ENCODE measurements around the gene NDUFAF3. TPM values are rescaled to one million over a fixed set of nuclear protein-coding genes. Genes with fewer than 3 reads are reported as not detected.

The NDUFAF3 gene, protein sequence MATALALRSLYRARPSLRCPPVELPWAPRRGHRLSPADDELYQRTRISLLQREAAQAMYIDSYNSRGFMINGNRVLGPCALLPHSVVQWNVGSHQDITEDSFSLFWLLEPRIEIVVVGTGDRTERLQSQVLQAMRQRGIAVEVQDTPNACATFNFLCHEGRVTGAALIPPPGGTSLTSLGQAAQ
- total RNA-seq = 83.3 TPM

DNA sequence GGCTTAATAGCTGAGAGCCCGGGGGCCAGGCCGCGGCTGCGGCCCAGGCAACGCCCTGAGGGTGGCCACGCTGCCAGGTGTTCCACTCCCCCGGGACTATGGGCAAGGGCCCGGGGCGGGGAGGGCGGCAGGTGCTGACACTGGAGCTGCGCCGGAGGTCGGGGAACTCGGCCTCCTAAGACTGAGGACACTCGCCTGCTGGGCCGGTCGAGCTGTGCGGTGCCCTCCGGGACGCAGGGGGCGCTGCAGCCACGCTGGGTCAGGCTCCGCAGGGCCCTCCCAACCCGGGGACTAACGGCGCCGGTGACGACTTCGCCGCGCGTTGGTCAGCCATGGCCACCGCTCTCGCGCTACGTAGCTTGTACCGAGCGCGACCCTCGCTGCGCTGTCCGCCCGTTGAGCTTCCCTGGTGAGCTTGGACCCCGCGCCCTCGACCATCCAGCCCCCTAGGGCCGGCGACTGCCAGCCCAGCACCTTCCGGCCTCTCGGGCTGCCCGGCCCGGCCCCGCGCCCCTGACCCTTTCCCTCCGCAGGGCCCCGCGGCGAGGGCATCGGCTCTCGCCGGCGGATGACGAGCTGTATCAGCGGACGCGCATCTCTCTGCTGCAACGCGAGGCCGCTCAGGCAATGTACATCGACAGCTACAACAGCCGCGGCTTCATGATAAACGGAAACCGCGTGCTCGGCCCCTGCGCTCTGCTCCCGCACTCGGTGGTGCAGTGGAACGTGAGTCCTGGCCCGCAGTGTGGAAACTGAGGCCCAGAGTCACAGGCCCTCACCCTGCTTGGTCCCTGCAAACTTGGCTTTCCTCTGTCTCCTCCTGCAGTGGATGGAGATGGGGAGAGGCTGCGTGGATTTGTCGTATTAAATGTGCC is at the start of gene NDUFAF3:
NDUFAF3 (plus strand) TSS at position 309 of the 875 bp plus-strand sequence; CDS start at position 333, 24 bp downstream.
- peak; percentile 94 for DNase-seq (ENCODE audit: low spot score)

DNA sequence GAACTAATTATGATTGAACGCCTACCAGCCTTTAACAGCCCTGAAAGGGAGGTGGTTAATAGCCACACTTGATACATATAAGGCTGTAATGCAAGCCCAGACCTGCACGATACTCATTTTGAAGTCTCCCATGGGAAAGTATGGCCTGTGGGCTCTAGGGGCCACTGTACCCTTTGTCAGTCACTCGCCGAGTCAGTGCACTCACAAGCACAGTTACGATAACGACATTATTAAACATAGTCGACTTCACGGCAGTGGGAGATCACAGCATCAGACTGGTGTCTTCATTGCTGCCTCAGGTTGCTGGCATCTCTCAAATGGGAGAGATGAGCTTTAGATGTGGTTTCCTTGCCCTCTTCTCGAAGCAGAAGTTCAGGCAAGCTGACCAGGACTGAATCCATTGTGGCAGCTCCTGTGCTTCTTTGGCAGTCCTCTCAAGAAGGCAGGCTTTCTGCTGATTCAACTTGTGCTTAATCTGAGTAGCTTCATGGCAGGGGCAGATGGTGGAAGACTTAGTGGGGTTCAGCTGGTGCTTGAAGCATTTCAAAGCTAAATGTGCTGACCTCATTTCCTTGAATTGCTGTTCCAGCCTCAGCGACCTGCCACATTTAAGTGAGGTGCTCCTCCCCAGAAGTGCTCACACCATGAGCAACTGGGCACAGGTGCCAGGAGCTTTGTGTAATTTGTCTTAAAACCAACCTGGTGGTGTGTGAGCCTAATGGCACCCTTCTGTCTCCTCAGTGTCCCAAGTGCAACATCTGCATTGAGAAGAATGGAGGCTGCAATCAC is 47.7 kb upstream of the NDUFAF3 start:
- DNase-seq (ENCODE audit: low spot score) = no peak

DNA sequence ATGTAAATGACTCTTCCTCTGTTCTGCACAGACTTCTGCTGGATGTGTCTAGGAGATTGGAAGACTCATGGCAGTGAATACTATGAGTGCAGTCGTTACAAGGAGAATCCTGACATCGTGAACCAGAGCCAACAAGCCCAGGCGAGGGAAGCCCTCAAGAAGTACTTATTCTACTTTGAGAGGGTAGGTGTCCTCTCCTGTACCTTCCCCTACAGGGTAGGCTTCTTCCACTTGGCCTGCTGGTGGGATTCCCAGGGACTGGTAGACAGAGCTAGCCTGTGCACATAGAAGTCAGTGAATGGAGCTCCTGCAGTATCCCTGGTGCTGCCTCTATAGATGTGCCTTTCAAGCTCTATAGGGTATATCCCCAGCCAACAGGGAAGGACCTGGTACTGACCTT is 42.5 kb upstream of the NDUFAF3 start:
- no peak for DNase-seq (ENCODE audit: low spot score)

DNA sequence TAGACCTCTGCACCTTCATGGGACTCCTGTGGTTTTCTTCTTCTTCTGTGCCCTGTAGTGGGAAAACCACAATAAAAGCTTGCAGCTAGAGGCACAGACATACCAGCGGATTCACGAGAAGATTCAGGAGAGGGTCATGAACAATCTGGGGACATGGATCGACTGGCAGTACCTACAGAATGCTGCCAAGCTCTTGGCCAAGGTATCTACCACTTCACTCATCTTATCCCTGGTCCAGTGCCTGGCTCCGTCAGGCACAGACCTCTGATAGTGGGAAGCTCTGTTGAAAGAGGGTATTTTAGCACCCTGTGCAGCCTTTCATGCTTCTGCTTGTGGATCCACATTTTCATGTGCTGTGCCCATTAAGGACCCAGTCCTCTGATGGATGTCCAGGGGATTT is 41.6 kb upstream of the NDUFAF3 start:
- no peak for DNase-seq (ENCODE audit: low spot score)

DNA sequence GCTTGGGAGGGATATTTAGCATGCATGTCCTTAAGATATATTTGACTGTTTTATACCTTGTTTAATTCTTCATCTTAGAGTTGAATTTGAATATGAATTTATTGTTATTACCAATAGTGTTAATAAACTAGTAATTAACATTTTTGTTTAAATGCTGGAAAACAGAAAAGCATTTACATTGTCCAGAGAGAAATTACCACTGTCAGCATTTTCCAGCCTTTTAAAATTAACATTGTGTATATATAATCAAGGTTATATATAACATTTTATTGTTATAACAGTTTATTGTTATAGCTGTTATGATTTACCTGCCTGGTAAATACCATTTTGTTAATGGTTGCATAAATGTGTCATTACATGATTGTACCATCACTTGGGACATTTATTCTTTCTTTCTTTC is 39.9 kb upstream of the NDUFAF3 start:
- no peak for DNase-seq (ENCODE audit: low spot score)

DNA sequence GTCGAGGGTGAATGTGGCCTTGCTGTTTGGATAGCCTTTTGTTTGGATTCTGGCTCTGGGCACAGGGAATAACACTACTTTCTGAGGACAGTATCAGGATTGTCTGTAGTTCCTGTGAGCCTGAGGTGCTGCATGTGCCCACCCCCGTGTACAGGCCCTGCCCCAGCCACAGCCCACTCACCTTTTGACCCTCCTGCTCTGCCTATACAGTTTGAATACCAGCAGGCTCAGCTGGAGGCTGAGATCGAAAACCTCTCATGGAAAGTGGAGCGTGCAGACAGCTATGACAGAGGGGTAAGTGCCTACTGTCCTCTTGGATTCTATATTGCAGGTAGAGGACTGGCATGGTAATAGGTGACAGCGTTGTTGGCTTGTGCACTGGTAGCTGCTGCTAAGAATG is 39.2 kb upstream of the NDUFAF3 start:
- DNase-seq (ENCODE audit: low spot score) = no peak

DNA sequence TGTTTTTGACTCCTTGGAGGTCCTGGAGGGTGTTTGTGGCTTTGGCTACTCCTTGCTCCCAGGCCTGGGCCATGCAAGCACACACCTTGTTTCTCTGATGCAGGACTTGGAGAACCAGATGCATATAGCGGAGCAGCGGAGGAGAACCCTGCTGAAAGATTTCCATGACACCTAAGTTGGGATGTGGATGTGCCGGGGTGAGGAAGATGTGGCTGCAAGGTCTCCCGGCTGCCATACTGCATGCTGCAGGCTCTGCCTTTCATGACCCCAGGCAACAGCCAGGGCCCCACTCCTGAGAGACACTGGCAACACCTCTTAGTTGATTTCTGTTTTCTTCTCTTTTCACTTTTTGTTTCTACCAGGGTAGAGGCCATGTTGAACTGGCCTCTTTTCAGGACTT is 38.8 kb upstream of the NDUFAF3 start:
- no peak for DNase-seq (ENCODE audit: low spot score)

DNA sequence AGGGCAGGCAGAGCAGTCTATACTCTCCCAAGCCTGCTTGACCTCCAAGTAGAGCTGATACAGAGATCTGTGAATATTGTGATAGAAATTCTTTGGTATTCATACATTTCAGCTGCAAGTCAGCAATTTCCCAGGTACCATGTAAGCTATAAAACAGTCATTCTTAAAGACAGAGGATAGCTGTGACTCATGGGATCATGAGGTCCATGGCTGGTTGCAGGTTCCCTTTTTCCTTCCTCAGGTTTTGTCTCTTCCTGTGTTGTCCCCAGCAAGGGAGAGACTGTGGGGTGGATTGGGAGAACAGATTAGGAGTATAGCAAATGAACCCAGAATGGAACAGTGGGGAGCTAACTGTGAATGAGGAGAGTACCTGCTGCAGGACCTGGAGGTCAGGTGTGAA is 37.3 kb upstream of the NDUFAF3 start:
- no peak for DNase-seq (ENCODE audit: low spot score)

DNA sequence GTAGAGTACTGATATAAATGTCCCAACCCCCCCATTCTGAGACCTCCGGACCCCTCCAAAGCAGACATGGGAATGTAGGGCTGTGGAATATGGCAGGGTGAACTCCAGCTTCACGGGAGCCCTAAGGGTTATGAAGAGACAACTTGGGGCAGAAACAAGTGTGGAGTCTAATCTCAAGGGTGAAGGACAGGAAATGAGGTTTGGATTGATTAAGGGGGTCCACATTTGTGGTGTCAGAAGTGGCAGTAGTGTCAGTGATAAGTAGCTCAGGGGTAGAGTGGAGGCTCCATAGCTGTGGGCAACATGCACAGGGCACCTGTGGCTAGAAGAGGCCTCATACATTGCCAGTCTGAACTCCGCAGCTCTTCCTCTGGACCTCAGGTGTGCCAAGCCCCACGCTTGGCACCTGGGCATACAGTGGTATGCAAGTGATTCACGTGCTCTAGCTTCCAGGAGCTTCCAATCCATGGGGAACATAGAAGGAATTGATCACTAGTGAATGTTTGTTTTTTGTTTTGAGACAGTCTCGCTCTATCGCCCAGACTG is 36.0 kb upstream of the NDUFAF3 start:
- no peak for DNase-seq (ENCODE audit: low spot score)

DNA sequence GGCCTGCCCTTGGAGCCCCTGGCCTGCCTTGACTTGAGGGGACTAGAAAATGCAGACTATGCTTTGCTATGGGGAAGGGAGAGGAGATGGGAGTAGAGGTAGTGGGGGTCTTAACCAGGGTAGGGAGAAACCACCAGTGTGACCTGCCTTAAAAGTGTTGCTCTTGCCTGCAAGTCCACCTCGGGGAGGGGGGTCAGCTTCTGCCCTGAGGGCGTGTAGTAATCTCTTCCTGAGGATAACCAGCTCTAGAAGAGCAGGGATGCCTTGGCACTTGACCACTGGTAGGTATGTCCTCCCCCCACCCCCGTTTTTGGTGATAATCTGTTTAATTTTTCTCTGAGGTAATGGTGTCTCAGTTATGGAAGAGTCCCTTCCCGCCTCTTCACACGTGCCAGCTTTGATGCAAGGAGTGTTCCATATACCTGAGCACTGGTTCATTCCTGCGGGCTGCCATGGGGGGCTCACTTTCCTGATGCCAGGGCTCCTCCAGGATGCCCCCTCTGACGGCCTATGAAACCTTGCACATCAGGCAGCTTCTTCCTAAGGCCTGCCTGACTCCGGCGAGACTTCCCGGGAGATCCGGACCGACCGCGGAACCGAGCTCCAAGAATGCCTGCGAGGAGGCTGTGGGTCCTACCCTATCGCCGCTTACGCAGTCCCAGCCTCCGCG is 32.7 kb upstream of the NDUFAF3 start:
- DNase-seq (ENCODE audit: low spot score) = no peak

DNA sequence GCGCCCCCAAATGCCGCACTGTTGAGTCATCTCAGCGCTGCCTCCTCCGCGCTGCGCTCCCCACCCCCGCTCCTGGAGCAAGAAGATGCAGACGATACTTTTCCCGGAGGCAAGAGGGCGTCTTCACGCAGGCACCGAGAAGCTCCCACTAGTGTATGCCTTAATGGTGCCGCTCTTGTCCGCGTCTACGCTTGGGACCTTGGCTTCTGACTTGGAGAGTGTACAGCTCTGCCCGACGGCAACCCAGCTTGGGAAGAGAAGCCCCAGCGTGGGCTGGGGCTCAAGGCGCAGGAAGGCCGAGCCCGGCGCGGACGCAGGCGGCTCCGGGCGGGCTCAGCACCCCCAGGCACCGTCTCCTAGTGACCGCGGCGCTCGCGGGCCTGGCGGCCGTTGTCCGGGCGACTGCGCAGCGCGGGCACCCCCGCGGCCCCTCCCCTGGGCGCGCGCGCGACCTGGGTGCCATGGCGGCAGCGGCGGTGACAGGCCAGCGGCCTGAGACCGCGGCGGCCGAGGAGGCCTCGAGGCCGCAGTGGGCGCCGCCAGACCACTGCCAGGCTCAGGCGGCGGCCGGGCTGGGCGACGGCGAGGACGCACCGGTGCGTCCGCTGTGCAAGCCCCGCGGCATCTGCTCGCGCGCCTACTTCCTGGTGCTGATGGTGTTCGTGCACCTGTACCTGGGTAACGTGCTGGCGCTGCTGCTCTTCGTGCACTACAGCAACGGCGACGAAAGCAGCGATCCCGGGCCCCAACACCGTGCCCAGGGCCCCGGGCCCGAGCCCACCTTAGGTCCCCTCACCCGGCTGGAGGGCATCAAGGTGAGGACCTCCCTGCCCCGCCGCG is 31.9 kb upstream of the NDUFAF3 start, which contains the start of gene P4HTM:
P4HTM (plus strand) TSS at position 446 of the 840 bp plus-strand sequence; CDS start at position 462, 16 bp downstream.
- DNase-seq (ENCODE audit: low spot score) = peak; percentile 90

DNA sequence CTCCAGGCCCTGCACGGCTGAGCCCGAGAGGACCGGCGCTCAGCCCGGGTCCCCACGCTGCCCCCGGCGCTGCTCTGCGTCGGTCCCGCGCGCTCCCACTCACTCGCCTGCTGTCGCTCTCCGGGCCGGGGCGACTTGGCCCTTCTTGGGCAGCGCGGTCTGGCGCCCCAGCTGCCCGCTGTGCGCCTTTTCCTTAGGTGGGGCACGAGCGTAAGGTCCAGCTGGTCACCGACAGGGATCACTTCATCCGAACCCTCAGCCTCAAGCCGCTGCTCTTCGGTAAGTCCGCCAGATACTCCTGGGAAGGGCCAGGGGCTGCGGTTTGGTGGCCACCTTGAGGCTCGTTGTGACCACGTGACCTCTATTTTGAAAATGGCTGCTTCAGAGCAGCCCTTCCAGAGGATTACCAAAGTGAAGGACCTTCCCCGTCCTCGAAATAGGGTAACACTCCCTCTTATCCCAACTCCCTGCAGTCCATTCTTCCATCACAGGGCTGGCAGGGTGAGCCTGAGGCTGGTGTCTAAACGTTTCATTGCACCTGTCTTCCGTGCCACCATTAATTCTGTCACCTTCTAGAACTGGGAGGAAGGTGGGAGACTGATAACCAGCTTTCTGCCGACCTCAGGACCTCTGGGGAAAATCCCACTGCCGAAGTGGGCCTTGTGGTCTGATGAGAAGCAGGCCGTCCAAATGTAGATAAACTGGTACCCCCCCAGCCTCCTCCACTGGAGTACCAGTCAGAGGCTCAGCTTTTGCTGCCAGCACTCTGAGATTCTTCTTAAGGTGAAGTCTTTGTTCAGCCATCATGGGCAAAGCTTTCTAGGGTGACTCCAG is 31.1 kb upstream of the NDUFAF3 start:
- DNase-seq (ENCODE audit: low spot score) = no peak

DNA sequence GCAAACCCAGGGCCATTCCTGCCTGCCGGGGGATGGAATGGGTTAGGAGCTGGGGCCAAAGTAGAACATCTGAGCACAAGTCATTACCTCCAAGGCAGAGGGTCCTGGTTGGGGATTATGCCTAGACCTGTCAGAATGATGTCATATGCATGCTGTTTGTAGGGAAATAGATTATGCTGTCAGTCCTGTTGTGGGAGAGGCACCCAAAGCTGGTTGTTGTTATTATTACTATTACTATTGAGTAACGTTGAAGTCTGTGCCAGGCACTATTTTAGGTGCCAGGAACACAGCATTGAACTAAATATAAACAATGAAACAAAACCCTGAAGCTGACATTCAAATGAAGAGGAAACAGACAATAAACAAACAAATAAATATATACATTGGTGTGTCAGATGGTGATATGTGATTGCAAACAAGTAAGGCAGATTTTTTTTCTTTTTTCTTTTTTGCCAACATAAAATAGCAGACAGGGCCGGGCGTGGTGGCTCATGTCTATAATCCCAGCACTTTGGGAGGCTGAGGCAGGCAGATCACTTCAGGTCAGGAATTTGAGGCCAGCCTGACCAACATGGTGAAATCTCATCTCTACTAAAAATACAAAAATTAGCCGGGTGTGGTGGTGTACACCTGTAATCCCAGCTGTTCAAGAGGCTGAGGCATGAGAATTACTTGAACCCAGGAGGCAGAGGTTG is 29.9 kb upstream of the NDUFAF3 start:
- no peak for DNase-seq (ENCODE audit: low spot score)

DNA sequence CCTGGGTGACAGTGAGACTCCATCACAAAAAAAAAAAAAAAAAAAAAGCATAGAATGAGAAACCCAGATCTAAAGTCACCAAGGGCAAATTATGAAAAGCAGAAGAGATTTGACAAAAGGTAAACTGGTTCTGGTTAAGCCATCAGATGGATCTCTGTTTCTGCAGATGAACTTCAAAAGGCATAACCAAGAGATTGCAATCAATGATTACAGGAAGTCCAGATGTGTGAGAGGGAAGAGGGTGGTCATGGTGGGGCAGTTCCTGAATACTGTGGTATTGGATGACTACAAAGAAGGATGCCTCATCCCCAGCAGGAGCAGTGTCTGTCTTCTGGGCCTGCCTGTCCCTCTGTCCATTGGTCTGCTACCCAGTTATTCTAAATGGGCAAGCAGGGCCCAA is 28.1 kb upstream of the NDUFAF3 start:
- no peak for DNase-seq (ENCODE audit: low spot score)

DNA sequence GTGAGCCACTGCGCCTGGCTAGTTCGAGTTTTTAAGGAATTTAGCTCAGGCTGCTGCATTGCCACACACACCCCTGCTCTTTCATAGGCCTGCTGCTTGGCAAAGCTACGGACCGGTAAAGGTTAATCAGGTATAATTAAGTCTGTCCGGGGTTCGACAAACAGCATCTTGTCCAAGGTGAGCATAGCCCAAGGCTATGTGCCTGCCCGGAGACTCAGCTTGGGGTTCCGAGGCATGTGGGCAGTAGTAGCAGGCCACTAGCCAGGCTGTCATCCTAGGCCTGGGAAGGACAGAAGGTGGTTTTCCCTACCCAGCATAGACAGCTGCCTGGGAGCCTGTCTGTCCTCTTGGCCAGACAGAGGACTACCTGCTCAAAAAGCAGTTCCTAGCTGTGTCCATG is 25.3 kb upstream of the NDUFAF3 start:
- no peak for DNase-seq (ENCODE audit: low spot score)

DNA sequence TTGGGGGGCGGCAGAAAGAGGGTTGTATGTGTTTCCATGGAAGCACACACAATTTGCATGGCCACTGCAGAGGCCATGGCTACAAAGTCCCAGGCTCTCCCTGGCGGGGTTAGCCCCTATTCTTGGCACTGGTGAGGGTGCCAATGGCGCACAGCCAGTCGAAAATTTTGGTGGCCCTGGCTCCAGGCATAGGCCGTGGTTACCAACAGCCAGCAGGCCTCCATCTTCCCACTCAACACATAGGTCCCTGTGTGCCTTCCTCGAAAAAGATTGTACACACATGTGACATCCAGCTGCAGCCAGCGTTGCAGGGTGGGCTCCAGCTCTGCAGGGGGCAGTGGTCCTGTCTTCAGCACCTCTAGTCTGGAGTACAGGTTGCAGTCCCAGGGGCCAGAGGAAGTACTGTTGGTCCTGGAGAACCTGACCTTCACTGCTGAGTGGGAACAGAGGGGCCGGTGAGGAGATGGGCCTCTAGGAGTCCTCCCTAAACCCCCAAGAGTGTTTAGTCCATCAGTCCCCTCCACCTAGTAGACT is 24.8 kb upstream of the NDUFAF3 start:
- no peak for DNase-seq (ENCODE audit: low spot score)

DNA sequence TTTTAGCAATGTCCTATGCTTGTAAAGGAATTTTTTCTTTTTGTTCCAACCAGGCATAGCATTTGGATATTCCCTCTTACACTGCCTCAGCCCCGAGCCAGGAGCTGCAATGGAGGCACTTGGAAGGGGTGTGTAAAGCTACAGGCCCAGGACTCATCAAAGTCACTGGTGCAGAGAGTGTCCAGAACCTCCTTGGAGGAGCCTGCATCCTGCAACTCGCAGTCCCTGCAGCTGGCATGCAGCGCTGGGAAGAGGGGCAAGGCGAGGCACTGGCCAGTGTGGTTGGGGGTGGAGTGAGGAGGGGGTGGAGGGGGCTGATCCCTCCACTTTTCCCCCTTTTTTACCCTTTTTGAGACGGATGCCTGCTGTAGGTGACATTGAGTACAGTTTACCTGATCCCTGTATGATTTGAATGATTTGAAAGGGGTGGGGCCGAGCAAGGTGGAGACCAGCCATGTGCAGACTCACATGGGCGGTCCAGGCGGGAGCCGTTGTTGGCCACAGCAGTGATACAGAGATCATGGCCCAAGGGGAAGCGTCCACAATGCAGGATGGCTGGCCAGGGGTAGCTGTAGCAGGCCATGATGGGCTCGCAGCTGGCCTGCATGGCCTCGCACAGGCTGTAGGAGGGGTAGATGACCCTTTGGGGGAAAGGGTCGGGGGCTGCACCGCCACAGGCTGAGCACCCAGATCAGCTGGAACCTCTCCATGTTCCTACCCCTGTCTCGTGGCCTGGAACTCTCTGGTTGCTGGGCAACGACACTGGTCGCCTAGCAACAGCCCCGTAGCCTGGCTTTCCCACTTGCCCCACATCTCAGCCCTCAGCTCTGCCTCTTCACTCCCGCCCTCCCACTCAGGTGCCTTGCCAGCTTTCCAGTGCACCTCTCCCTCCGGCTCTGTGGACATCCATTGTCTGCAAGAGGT is 23.9 kb upstream of the NDUFAF3 start:
- no peak for DNase-seq (ENCODE audit: low spot score)
